Neural progenitor cell (in vitro differentiated cells): Measurements from ENCODE around the gene EED. TPM values are rescaled to one million over a fixed set of nuclear protein-coding genes. Genes with fewer than 3 reads are reported as not detected.

Experiments used
- DNase-seq: peaks from one replicate; pipeline ENCODE4 v3.0.0-alpha.2; 2016; ENCODE audit warnings: low spot score
- H2AFZ ChIP-seq: fragments of 200-600 bp; sonication (generic); replicated peaks from 2 replicates; pipeline ENCODE4 v1.6.1; 2016; ENCODE audit warnings: antibody characterized with exemption
- H3F3A ChIP-seq: fragments of 200-600 bp; sonication (generic); 2 replicates; pipeline ENCODE4 v1.6.1; 2016; ENCODE audit warnings: antibody characterized with exemption, low read depth
- H3K27ac ChIP-seq: fragments of 200-600 bp; sonication (generic); 2 replicates; pipeline ENCODE4 v1.5.1; 2016; ENCODE audit warnings: mild to moderate bottlenecking
- H3K27me3 ChIP-seq: fragments of 200-600 bp; sonication (generic); 2 replicates; pipeline ENCODE4 v1.6.1; 2016; ENCODE audit warnings: mild to moderate bottlenecking, moderate library complexity
- H3K36me3 ChIP-seq: fragments of 200-600 bp; sonication (generic); 2 replicates; pipeline ENCODE4 v1.5.1; 2016
- H3K4me1 ChIP-seq: fragments of 200-600 bp; sonication (generic); 2 replicates; pipeline ENCODE4 v1.6.1; 2016; ENCODE audit warnings: mixed run types
- H3K4me2 ChIP-seq: fragments of 200-600 bp; sonication (generic); 2 replicates; pipeline ENCODE4 v1.6.1; 2016
- H3K4me3 ChIP-seq: fragments of 200-600 bp; sonication (generic); 2 replicates; pipeline ENCODE4 v1.5.1; 2016
- H3K79me2 ChIP-seq: fragments of 200-600 bp; sonication (generic); 2 replicates; pipeline ENCODE4 v1.6.1; 2016; ENCODE audit warnings: low read depth
- H3K9ac ChIP-seq: fragments of 200-600 bp; sonication (generic); 2 replicates; pipeline ENCODE4 v1.6.1; 2016
- H3K9me3 ChIP-seq: fragments of 200-600 bp; sonication (generic); 2 replicates; pipeline ENCODE4 v1.5.1; 2016; ENCODE audit warnings: low read depth
- H4K20me1 ChIP-seq: fragments of 200-600 bp; sonication (generic); 2 replicates; pipeline ENCODE4 v1.6.1; 2016; ENCODE audit warnings: low read depth
- H3K27ac Mint-ChIP-seq: 3 replicates; pipeline ENCODE4 v1.8.0; 2021; ENCODE audit warnings: mixed read lengths
- H3K27me3 Mint-ChIP-seq: 2 replicates; pipeline ENCODE4 v1.8.0; 2022; ENCODE audit warnings: low read depth, mild to moderate bottlenecking, inconsistent platforms, moderate library complexity, mixed read lengths; ENCODE audit not compliant: insufficient read depth
- H3K36me3 Mint-ChIP-seq: 3 replicates; pipeline ENCODE4 v1.8.0; 2021; ENCODE audit warnings: mixed read lengths
- H3K4me1 Mint-ChIP-seq: 3 replicates; pipeline ENCODE4 v1.8.0; 2021; ENCODE audit warnings: mixed read lengths
- H3K4me3 Mint-ChIP-seq: 3 replicates; pipeline ENCODE4 v1.8.0; 2021; ENCODE audit warnings: mild to moderate bottlenecking, moderate library complexity, mixed read lengths
- H3K9me3 Mint-ChIP-seq: 3 replicates; pipeline ENCODE4 v1.8.0; 2020; ENCODE audit warnings: mixed read lengths
- CTCF ChIP-seq: fragments of 200-600 bp; sonication (generic); IDR thresholded peaks from 2 replicates; pipeline ENCODE4 v1.5.1; 2017; ENCODE audit warnings: antibody characterized with exemption, mild to moderate bottlenecking
- EZH2 ChIP-seq: fragments of 200-600 bp; sonication (generic); IDR thresholded peaks from 2 replicates; pipeline ENCODE4 v1.6.1; 2017; ENCODE audit warnings: antibody characterized with exemption, mild to moderate bottlenecking, moderate library complexity
- EZH2phosphoT487 ChIP-seq: fragments of 200-600 bp; sonication (generic); IDR thresholded peaks from 2 replicates; pipeline ENCODE4 v1.6.1; 2017; ENCODE audit warnings: antibody characterized with exemption
- total RNA-seq: library from RNA; depleted of rRNA; stranded (reverse); fragments of >200 nt; gene quantifications from 2 replicates; pipeline ENCODE4 v1.2.3, GENCODE V29; 2015; ENCODE audit warnings: low replicate concordance

Gene EED
- total RNA-seq, 1 donor from 2014 or later = 64.9 TPM

- Mint-ChIP-seq H3K27me3 (peaks cover 2% of the 10 kb centered on the region), H3K4me1 (peaks cover 8% of the 10 kb centered on the region), H3K36me3 (no peaks in the 10 kb centered on the region), H3K27ac (no peak overlapping the region), H3K9me3 (no peaks in the 10 kb centered on the region), H3K4me3 (no peak overlapping the region)
- Histone ChIP-seq H3K79me2 (no peaks in the 10 kb centered on the region), H3F3A (no peaks in the 10 kb centered on the region), H3K4me2 (no peak overlapping the region), H3K9me3 (no peaks in the 10 kb centered on the region), H2AFZ (no peak overlapping the region), H3K4me3 (no peak overlapping the region), H4K20me1 (no peaks in the 10 kb centered on the region), H3K4me1 (no peaks in the 10 kb centered on the region), H3K36me3 (no peaks in the 10 kb centered on the region), H3K27me3 (no peaks in the 10 kb centered on the region), H3K27ac (no peak overlapping the region), H3K9ac (no peak overlapping the region)
- DNase-seq = no peak
- TF ChIP-seq EZH2phosphoT487 = no peak
- no peak for TF ChIP-seq EZH2
- no peak for TF ChIP-seq CTCF
These were observed 12.0 kb upstream of the EED start for GRCh38 chr11:86232556-86232955.

- H3K9me3 Mint-ChIP-seq = no peaks in the 10 kb centered on the region
- no peaks in the 10 kb centered on the region for H3K79me2 ChIP-seq
- no peaks in the 10 kb centered on the region for H4K20me1 ChIP-seq
- DNase-seq = no peak
- no peak overlapping the region for H2AFZ ChIP-seq
- no peaks in the 10 kb centered on the region for H3K9me3 ChIP-seq
- no peak overlapping the region for H3K9ac ChIP-seq
- no peaks in the 10 kb centered on the region for H3K27me3 ChIP-seq
- no peak overlapping the region for H3K27ac Mint-ChIP-seq
- peaks cover 8% of the 10 kb centered on the region for H3K4me1 Mint-ChIP-seq
- no peak overlapping the region for H3K4me2 ChIP-seq
- no peak overlapping the region for H3K27ac ChIP-seq
- H3K4me3 ChIP-seq = no peak overlapping the region
- H3K36me3 ChIP-seq = no peaks in the 10 kb centered on the region
- no peaks in the 10 kb centered on the region for H3K4me1 ChIP-seq
- H3K27me3 Mint-ChIP-seq = peaks cover 3% of the 10 kb centered on the region
- H3K4me3 Mint-ChIP-seq = no peak overlapping the region
- TF ChIP-seq EZH2 (no peak), EZH2phosphoT487 (no peak), CTCF (no peak)
- no peaks in the 10 kb centered on the region for H3K36me3 Mint-ChIP-seq
- no peaks in the 10 kb centered on the region for H3F3A ChIP-seq
These were observed 9.6 kb upstream of the EED start for GRCh38 chr11:86234831-86235461.

- H2AFZ ChIP-seq = no peak overlapping the region
- H3K9me3 ChIP-seq = no peaks in the 10 kb centered on the region
- H3K36me3 ChIP-seq = no peaks in the 10 kb centered on the region
- Mint-ChIP-seq H3K36me3 (no peaks in the 10 kb centered on the region), H3K4me3 (no peak overlapping the region), H3K27me3 (peaks cover 3% of the 10 kb centered on the region), H3K4me1 (peaks cover 8% of the 10 kb centered on the region), H3K9me3 (no peaks in the 10 kb centered on the region), H3K27ac (no peak overlapping the region)
- H4K20me1 ChIP-seq = no peaks in the 10 kb centered on the region
- no peak overlapping the region for H3K27ac ChIP-seq
- H3K4me3 ChIP-seq = no peak overlapping the region
- no peaks in the 10 kb centered on the region for H3K4me1 ChIP-seq
- no peak overlapping the region for H3K4me2 ChIP-seq
- H3K9ac ChIP-seq = no peak overlapping the region
- H3F3A ChIP-seq = no peaks in the 10 kb centered on the region
- H3K27me3 ChIP-seq = no peaks in the 10 kb centered on the region
- H3K79me2 ChIP-seq = no peaks in the 10 kb centered on the region
- DNase-seq = no peak
- TF ChIP-seq EZH2phosphoT487 = no peak
- no peak for TF ChIP-seq CTCF
- TF ChIP-seq EZH2 = no peak
These were observed 7.2 kb upstream of the EED start for GRCh38 chr11:86237267-86237804.
